ENCODE measurements around the gene PADI6.

The PADI6 gene

DNA sequence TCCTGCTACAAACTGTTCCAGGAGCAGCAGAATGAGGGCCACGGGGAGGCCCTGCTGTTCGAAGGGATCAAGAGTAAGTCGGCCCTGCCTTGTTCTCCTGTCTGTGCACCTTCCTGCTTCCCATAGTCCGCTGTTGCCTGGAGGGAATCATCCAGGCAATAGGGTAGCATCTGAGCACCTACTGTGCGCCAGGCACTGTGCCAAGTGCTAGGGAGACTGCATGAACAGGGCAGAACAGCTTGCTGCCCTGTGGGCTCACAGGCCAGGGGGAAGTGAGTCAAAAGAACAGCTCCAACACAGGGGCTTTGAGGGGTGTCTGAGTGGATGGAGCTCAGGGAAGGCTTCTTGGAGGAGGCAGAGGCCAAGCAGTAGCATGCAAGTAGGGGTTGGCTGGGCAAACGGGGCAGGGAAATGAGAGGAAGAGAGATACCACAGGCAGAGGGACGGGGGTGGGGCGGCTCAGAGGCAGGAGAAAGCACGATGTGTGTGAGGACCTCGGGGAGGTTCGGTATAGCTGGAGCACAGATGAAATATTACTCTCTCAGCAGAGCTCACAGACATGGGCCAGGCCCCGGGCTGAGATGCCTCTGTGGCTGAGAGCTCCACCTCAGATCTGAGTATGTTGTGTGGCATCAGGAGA is 15.5 kb upstream of the PADI6 start:
- no peak for DNase-seq (ENCODE audit: low spot score)

DNA sequence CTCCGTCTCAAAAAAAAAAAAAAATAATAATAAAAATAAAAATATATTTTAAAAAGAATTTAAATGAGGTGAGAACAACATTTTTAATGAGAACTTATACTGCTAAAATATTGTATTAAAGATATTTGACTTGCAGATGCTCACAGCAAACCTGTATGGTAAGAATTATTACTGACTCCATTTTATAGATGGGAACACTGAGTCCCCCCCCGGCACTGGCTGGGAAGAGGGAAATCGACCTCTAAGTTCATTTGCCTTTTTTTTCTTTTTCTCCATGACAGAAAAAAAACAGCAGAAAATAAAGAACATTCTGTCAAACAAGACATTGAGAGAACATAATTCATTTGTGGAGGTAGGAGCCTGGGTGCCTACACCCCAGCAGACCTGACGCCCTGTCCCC is 13.4 kb upstream of the PADI6 start:
- DNase-seq (ENCODE audit: low spot score), result no peak

DNA sequence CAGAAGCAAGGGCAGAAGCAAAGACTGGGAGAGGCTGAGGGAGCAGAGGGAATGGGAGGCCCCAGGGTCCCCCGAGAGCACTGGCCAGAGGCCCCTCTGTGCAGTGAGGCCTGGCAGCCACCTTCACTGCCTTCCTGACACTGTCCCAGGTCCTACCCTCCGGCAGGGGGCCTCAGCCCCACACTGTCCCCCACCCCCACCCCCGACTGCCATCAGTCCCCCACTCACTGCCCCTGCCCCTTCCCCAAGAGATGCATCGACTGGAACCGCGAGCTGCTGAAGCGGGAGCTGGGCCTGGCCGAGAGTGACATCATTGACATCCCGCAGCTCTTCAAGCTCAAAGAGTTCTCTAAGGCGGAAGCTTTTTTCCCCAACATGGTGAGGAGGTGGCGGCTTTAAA is 13.0 kb upstream of the PADI6 start:
- no peak for DNase-seq (ENCODE audit: low spot score)

DNA sequence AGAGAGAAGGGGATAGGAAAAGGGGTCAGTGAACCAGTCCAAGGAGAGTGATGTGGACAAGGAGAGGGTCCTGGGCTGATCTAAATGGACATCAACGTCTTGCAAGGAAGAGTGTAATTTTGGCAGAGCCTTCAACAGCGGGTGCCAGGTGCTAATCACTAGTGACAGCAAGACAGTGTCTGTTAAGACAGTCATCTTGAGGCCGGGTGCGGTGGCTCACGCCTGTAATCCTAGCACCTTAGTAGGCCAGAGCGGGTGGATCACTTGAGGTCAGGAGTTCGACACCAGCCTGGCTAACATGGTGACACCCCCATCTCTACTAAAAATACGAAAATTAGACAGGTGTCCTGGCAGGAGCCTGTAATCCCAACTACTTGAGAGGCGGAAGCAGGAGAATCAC is 12.2 kb upstream of the PADI6 start:
- DNase-seq (ENCODE audit: low spot score), result no peak

DNA sequence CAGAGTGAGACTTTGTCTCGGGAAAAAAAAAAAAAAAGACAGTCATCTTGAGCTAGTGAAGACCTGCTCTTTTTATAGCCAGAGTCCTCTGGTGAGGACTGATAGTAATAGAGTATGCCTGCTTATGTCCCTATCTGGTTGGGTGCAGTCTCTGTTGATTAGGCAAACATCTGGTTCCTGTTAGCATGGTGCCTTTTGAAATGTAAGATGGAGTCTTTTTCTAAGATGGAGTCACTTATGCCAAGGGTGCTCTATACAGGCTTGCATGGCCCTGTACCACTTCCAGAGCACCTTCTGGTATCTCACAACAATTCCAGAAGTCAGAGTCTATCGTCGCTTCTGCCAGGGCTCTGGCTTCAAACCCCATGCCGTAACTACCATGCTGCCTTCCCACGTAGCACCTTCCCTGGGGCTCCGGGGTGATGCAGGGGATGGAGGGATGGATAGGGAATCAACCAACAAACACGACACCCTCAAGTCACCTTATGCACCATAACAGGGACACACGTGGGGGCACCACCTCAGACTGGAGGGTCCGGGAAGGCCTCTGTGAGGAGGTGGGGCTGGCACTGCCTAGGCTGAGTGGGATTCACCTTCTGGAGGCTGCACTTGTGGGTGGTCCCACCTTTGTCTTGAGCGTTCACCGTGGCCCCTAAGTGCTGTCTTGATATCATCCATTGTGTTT is 11.6 kb upstream of the PADI6 start:
- no peak for DNase-seq (ENCODE audit: low spot score)

DNA sequence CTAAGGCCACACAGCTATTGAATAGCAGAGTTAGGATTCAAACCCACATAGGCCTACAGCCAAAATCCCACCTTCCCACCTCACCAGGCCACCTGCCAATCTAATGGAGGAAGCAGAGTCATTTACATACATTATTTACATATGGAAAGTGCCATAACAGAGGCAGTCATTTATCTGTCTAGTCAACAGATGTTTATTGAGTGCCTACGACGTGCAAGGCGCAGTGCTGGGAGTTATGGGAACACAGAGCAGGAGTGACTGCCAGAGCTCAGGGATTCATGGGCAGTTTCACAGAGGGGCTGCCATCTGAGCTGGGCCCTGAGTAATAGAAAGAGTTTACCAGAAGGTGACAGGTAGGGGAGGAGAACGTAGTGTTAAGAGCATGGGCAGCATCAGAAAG is 10.3 kb upstream of the PADI6 start:
- DNase-seq (ENCODE audit: low spot score), result no peak

DNA sequence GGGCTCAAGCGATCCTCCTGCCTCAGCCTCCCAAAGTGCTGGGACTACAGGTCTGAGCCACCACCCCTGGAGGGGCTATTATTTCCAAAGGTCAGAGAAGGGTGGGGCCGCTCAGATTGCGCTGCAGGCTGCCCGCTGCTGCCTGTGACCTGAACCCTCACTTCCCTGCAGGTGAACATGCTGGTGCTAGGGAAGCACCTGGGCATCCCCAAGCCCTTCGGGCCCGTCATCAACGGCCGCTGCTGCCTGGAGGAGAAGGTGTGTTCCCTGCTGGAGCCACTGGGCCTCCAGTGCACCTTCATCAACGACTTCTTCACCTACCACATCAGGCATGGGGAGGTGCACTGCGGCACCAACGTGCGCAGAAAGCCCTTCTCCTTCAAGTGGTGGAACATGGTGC is 8.6 kb upstream of the PADI6 start:
- DNase-seq (ENCODE audit: low spot score), result no peak

DNA sequence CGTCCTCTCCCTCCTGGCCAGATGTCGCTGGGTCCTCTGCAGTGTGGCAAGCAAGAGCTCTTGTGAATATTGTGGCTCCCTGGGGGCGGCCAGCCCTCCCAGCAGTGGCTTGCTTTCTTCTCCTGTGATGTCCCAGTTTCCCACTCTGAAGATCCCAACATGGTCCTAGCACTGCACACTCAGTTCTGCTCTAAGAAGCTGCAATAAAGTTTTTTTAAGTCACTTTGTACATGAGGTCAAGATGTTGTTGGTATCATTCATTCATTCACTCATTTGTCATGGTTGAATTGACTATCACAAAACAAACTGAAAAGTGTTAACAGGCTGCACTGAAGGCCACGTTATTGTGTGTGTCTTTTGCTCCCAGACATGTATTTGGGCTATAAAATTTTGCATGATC is 8.2 kb upstream of the PADI6 start:
- no peak for DNase-seq (ENCODE audit: low spot score)

DNA sequence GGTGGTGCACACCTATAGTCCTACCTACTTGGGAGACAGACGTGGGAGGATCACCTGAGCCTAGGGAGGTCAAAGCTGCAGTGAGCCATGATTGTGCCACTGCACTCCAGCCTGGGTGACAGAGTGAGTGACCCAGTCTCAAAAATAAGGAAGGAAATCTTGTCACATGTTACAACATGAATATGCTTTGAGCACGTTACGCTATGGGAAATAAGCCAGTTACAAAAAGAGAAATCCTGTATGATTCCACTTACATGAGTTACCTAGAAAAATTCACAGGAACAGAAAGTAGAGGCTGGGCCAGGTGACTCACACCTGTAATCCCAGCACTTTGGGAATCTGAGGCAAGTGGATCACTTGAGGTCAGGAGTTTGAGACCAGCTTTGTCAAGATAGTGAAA is 6.7 kb upstream of the PADI6 start:
- no peak for DNase-seq (ENCODE audit: low spot score)

DNA sequence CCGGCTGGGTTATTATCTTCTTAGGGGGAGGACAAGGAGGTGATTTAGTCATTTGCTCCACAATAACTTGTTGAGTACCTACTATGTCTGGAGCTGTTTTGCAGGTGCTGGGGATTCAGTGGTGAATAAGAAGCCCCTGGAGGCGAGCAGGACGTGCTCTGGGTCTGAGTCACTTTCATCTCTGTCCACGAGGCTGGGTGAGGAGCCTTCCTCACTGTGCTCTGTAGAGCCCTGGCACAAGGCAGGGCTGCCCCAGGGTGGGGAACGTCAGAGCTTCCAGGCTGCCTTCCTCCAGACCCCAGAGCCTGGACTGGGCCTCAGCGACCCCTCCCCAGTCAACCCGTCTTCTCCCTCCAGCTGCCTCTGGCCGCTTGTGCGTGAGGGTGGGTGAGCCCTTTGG is 2.5 kb upstream of the PADI6 start:
- no peak for DNase-seq (ENCODE audit: low spot score)

DNA sequence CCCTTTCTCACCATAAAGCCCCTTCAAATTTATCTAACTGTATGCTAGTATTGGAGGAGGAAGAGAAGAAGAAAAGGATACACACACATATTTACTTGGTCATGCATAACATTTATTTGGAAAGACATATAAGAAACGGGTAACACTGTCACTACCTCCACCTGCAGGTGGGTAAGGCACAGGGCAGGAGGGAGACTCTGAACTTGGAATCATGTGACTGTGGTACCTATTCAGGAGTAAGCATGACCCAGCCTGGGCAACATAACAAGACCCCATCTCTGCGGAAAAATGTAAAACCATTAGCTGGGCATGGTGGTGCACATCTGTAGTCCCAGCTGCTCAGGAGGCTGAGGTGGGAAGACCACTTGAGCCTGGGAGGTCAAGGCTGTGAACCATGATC is 1.4 kb upstream of the PADI6 start:
- DNase-seq (ENCODE audit: low spot score), result no peak

DNA sequence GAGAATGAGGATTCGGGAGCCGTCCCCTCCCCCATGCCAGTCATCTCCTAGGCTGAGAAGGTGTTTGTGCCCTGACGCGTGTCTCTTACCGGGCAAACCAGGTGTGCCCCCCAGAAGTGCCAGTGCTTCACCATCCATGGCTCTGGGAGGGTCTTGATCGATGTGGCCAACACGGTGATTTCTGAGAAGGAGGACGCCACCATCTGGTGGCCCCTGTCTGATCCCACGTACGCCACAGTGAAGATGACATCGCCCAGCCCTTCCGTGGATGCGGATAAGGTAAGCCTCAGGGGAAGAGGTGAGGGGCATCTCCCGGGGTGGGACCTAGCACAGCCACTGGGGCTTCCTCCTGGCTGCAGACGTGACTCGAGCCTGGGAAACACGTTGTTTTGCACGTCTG is 959 bp downstream of the PADI6 start:
- no peak for DNase-seq (ENCODE audit: low spot score)

DNA sequence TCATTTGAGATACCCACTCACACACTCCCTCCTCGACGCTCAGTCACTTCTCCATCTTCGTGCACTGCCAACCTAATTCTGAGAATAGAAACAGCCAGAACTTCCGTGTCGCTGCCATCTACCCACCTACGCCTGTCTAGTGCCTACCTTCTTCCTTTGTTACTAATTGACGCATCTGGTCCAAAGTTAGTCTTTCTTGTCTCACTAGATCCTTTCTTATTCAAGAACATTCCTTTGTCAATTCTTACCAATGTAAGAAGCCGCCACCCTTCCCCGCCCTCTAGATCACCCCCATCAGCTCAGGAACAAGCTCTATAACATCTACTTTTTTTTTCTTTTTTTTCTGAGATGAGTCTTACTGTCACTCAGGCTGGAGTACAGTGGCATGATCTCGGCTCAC is 3.7 kb downstream of the PADI6 start:
- DNase-seq (ENCODE audit: low spot score), result no peak

DNA sequence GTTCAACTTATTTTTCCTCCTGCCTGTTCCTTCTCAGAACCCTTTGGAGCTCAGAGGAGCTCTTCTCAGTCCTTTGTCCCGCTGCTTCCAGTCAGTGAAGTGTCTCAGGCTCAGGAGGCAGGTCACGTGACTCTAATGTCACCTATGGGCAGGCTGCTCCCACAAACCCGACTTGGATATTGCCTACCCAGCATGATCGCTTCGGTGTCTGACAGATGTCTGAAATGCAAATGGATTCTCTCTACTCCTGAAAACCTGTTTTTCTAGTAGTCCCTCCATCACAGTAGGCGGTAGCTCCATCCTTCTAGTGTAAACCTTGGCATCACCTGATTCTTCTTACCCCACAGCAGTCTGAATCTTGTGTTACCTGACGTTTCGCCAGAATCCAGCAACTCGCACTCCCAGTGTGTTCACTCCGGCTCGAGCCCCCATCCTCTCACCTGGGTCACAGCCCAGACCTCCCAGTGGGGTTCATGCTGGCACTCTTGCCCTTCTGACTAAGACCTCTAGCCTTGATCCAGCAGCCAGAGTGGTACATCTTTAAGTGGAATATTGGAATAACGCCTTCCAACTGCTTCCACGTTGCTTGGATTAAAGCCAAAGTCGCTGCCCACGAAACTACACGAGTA is 5.4 kb downstream of the PADI6 start:
- no peak for DNase-seq (ENCODE audit: low spot score)

DNA sequence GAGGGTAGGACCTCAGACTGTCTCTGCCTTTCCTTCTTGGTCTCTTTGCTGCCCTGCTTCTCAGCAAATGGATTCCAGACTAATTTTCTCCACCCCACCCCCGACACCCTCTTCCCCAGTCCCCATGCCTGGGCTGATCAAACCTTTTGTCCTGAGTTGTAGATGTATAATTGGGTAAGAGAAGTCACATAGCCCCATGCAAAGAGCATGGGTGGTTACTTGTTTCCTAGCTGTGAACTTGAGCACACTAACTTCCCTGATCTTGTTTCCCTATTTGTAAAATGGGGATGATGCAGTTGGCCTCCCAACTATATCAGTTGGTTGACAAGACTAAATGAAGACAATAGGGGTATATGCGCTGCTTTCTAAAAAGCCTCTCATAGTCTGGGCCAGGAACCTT is 9.2 kb downstream of the PADI6 start:
- DNase-seq (ENCODE audit: low spot score), result no peak

DNA sequence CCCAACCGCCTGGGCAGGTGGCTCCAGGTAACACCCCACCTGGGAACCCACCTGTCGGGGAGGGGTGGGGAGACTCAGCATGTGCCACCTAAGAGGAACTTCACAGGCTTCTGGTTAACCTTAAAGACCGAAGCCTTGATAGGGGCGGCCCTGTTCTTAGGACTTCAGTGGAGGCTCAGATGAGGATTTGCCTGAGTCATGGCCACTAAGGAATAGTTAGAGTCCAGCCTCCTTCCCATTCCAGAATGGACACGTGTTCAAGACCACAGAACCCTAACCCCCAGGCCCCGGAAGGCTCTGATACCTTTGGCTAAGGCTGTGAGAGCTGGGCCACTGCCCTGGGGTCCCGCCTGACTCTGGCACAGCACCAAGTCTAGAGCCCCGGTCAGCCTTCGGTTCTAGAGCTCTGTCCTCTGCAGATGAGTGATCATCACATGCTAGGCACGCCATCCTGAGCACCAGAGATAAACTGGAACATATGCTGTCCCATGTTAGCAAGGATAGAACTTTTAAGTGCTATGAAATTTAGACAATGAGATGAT is 20.3 kb downstream of the PADI6 start:
- no peak for DNase-seq (ENCODE audit: low spot score)

DNA sequence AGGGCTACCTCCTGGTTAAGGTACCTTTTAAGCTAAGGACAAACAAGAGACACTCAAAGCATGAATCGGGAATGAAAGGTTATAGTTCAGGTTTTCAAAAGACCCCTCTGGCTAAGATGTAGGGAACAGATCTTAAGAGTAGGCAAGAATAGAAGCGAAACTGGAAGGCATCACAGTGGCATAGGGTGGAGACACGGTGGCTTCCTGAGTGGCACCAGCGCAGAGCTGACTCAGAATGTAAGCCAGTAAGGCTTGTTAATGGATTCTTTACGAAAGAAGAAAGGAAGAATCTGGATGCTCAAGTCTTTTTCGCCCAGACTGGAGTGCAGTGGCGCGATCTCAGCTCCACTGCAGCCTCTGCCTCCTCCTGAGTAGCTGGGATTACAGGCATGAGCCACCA is 21.2 kb downstream of the PADI6 start:
- no peak for DNase-seq (ENCODE audit: low spot score)

DNA sequence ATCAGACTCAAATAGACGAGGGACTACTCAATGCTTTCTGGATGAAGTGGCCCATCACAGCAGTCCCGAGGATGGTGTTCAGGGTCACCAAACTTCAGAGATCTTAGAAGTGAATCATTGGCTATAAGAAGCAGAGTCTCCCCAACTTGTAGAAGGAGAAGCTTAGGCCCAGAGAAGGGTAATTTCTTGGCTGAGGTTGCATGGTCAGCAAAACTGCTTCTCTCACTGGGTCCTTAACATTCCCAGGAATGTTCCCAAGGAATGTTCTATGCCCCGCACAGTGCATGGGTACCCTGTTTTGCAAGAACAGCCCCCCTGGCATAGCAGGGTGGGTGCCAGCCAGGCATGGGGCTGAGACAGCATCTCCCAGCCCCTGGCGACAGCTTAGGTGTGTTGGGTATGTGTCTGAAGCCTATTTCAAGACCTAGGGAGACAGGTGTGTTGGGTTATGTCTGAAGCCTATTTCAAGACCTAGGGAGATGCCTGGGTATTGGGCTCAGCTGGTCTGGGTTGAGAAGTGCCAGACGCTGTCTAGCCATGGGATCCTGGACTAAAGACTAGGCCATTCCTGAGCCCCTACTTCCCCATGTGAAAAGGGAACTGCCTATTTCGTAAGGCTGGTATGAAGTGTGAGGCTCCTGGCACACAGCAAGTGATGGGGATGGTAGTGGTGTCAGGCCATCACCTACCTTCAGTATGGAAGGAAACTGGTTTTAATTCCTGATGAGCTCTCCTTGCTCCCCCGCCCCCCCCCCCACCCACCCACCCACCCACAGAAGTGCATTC is 26.1 kb downstream of the PADI6 start:
- no peak for DNase-seq (ENCODE audit: low spot score)

DNA sequence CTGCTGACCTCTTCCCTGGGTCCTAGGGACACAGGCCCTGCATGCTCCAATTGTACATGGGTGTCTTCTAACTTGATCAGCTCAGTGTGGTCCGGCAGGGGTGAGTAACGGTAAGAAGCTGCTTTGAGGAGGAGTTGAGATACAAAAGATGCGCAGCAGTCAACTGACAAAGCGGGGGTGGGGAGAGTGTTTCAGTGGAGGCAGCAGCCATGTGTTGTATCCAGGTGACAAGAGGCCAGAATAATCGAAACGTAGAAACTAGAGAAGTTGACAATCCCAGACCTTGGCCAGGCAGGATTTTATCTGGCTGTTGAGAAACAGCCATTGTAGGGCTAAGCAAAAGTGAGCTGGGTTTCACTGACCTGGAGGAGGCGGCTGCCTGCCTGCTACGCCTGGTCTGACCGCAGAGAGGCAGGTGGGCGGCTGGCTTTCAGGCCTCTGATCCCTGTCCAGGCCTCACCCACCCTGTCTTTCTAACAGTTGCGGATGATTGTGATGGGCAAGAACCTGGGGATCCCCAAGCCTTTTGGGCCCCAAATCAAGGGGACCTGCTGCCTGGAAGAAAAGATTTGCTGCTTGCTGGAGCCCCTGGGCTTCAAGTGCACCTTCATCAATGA is 28.8 kb downstream of the PADI6 start:
- DNase-seq (ENCODE audit: low spot score), result no peak

DNA sequence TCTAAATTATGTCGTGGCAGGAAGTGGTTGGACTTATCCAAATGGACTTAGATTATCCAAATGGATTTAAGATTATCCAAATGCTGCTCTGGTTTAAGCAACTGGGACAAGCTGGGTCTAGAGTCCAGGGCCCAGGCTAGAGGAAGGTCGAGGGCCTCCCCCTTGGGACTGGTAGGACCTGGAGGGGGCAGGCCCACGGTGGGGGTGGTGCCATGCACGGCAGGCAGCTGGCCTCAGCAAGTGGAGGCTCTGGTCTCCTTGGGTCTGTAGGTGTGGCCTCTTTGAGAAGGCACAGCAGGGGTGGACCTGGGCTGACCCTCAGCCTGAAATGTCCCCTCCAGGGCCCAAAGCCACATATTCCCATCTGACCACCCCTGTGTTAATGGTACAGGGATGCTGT is 29.8 kb downstream of the PADI6 start:
- no peak for DNase-seq (ENCODE audit: low spot score)

DNA sequence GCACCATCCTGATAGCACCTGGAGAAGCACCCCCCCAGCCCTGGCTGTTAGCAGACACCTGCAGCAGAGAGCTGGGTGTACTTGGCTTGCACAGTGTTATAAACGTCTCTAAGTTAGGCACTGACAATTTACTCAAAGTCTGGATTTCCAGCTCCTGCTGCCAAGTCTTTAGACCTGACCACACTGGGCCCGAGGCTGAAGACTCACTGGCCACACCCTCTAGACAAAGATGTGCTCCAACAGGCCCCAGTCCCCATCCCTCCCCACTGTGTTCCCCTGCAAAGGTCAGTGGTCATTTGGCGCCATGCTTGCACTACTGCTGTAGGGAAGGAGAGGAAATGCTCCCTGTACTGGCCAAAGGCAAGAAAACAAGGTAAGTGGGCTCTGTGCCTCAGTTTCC is 31.1 kb downstream of the PADI6 start:
- no peak for DNase-seq (ENCODE audit: low spot score)

DNA sequence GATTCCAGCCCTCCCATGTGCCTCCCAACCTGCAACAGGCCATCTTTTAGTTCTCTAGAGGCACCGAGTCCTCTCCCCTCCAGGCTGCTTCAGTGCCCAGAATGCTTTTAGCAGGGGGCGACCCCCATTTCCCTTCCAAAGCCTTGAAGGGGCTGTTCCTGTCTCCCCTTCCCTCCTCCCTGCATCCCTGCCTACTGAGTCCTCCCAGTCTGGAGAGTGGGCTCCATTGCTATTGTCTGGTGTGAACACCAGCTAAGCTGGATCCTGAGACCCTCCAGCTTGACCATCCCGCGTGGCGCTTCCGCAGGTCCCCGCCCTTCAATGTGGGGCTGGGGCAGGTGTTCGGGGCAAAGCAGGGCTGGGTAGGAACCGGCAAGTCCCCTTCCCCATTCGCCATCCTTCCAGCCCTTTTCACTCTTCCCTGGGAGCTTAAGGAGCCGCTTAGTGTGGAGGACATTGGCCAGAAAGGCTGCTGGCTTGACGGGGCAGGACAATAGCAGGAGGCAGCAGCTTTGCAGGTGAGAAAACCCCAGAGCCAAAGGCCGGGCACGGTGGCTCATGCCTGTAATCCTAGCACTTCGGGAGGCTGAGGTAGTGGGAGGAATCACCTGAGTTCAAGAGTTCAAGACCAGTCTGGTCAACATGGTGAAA is 32.2 kb downstream of the PADI6 start:
- DNase-seq (ENCODE audit: low spot score), result no peak
